Measurements from ENCODE around the gene CD14.
"Not testable (repeated sequence)": the region's sequence is repeated elsewhere in the genome, so short reads cannot be mapped to it uniquely, and the experiment has no call there.

- TF ChIP-seq CTCF, POLR2A (IDR thresholded peaks at IDR 0.05): not testable (repeated sequence)
These were observed 8.1 kb downstream of the CD14 start for GRCh38 chr5:140624886-140625285.
